Osteocyte (in vitro differentiated cells): ENCODE measurements around the gene ABI3BP. TPM values are rescaled to one million over a fixed set of nuclear protein-coding genes. Genes with fewer than 3 reads are reported as not detected.

Source experiments
- DNase-seq: peaks from one replicate; pipeline ENCODE4 v3.0.0; 2021; ENCODE audit warnings: mixed read lengths; ENCODE audit not compliant: unreplicated experiment; ENCODE audit errors: extremely low spot score
- H3K27ac Mint-ChIP-seq: one replicate; pipeline ENCODE4 v1.8.0; 2021; ENCODE audit warnings: mild to moderate bottlenecking, mixed read lengths; ENCODE audit not compliant: unreplicated experiment
- H3K27me3 Mint-ChIP-seq: one replicate; pipeline ENCODE4 v1.8.0; 2021; ENCODE audit warnings: mixed read lengths; ENCODE audit not compliant: unreplicated experiment
- H3K36me3 Mint-ChIP-seq: one replicate; pipeline ENCODE4 v1.8.0; 2021; ENCODE audit warnings: mixed read lengths; ENCODE audit not compliant: unreplicated experiment
- H3K4me1 Mint-ChIP-seq: one replicate; pipeline ENCODE4 v1.8.0; 2021; ENCODE audit warnings: mixed read lengths; ENCODE audit not compliant: unreplicated experiment
- H3K4me3 Mint-ChIP-seq: one replicate; pipeline ENCODE4 v1.8.0; 2021; ENCODE audit warnings: mild to moderate bottlenecking, moderate library complexity, mixed read lengths; ENCODE audit not compliant: unreplicated experiment
- H3K9me3 Mint-ChIP-seq: one replicate; pipeline ENCODE4 v1.8.0; 2021; ENCODE audit warnings: mixed read lengths; ENCODE audit not compliant: unreplicated experiment
- total RNA-seq: library from RNA; stranded (reverse); gene quantifications from 2 replicates; pipeline ENCODE4 v1.2.1, GENCODE V29; 2021
- TF ChIP-seq, protein P1 (sequence below): fragments of 200-600 bp; sonication (generic); IDR thresholded peaks from 2 replicates; pipeline ENCODE4 v1.5.0; 2021; ENCODE audit warnings: antibody characterized with exemption, mild to moderate bottlenecking, moderate library complexity

The ABI3BP gene
- total RNA-seq, 1 donor from 2014 or later: 157 TPM

DNA sequence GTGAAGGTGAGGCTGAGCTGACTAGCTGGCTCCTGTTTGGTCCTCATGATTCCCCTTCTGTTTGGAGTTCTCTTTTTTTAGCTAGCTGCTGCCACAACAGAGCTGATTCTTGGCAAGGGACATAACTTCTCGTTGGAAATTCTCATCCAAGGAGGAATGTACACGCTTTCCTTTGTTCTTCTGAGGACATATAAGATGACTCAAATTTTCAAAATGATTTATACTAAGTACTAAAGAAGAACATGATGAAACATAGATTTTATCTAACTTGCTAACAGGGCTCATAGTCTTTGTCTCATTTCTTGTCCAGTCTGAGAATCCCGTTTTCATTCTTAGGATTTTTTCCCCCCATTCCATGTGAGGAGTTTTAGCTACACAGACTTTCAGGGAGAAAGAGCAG lies 286.9 kb downstream of the ABI3BP start:
- DNase-seq: no peak
- H3K27me3 Mint-ChIP-seq: peaks cover 24% of the 10 kb centered on the region
- TF ChIP-seq, protein P1, sequence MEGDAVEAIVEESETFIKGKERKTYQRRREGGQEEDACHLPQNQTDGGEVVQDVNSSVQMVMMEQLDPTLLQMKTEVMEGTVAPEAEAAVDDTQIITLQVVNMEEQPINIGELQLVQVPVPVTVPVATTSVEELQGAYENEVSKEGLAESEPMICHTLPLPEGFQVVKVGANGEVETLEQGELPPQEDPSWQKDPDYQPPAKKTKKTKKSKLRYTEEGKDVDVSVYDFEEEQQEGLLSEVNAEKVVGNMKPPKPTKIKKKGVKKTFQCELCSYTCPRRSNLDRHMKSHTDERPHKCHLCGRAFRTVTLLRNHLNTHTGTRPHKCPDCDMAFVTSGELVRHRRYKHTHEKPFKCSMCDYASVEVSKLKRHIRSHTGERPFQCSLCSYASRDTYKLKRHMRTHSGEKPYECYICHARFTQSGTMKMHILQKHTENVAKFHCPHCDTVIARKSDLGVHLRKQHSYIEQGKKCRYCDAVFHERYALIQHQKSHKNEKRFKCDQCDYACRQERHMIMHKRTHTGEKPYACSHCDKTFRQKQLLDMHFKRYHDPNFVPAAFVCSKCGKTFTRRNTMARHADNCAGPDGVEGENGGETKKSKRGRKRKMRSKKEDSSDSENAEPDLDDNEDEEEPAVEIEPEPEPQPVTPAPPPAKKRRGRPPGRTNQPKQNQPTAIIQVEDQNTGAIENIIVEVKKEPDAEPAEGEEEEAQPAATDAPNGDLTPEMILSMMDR: no peak
- no peaks in the 10 kb centered on the region for H3K9me3 Mint-ChIP-seq
- no peak overlapping the region for H3K27ac Mint-ChIP-seq
- no peak overlapping the region for H3K4me3 Mint-ChIP-seq
- peaks cover 16% of the 10 kb centered on the region for H3K4me1 Mint-ChIP-seq
- peaks cover 5% of the 10 kb centered on the region for H3K36me3 Mint-ChIP-seq

DNA sequence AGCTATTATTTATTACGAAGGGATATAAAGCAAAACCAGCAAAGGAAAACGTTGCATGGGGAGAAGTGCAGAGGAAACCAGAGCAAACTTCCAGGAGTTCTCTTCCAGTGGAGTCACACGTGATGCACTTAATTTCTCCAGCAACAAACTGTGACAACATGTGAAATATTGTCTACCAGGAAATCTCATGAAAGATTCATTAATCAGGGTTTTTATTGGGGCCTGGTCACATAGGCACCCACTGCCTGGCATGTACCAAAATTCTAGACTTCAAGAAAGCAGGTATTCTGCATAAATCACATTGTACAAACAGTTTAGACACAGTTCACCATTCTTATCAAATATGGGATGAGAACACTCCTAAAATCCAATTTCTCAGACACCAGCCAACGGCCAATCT lies 289.4 kb downstream of the ABI3BP start:
- TF ChIP-seq, protein P1: no peak
- Mint-ChIP-seq H3K4me1 (peaks cover 4% of the 10 kb centered on the region), H3K9me3 (no peaks in the 10 kb centered on the region), H3K36me3 (peaks cover 2% of the 10 kb centered on the region), H3K27me3 (peaks cover 48% of the 10 kb centered on the region), H3K4me3 (no peak overlapping the region), H3K27ac (no peak overlapping the region)
- DNase-seq: no peak

DNA sequence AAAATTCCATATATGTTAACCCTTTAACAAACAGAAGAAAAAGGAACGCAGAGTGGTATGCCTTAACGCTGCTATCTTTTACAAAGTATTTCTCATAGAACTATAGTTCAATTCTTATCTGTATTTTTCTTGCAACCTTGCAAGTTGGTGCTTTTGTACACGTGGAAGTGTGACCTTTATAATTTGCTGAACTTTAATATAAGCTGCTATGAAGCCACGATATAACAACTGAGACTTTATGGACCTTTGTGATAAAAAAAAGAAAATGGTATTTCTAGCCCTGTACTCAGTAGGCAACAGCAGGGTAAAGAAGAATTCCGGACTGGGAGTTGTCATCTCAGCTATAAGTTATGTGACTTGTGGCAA lies 290.3 kb downstream of the ABI3BP start:
- Mint-ChIP-seq H3K27me3 (peaks cover 57% of the 10 kb centered on the region), H3K36me3 (no peaks in the 10 kb centered on the region), H3K27ac (no peak overlapping the region), H3K9me3 (no peaks in the 10 kb centered on the region), H3K4me1 (no peaks in the 10 kb centered on the region), H3K4me3 (no peak overlapping the region)
- no peak for DNase-seq
- TF ChIP-seq, protein P1: no peak

DNA sequence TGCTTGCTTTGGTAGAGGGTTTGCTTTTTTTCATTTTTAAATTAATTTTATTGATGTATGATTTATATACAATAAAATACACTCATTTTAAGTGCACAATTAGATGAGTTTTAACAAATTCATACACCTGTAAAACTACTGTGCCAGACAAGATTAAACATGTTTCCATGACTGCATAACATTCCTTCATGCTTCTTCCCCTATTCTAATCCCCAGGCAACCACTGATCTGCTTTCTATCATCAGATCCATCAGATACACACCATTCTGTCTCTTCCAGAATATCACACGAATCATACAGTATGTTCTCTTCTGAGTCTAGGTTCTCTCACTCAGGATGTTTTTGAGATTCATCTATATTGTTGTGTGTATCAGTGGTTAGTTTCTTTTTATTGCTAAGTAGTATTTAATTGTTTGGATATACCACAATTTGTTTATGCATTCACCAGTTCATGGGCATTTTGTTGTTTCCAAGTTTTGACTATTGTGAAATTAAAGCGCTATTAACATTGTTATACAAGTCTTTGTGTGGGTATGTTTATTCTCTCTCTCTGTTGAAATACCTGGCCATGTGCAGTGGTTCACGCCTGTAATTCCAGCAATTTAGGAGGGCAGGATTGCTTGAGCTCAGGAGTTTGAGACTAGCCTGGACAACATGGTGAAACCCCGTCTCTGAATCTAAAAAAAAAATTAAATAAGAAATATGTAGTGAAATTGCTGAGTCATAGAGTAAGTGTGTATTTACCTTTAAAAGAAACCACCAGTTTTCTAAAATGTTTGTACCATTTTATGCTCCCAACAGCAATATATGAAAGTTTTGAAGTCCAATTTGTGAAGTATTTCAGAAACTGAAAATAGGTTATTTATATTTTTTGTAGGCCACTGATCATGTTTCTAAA lies 290.9 kb downstream of the ABI3BP start:
- no peak for DNase-seq
- TF ChIP-seq, protein P1: no peak
- peaks cover 63% of the 10 kb centered on the region for H3K27me3 Mint-ChIP-seq

DNA sequence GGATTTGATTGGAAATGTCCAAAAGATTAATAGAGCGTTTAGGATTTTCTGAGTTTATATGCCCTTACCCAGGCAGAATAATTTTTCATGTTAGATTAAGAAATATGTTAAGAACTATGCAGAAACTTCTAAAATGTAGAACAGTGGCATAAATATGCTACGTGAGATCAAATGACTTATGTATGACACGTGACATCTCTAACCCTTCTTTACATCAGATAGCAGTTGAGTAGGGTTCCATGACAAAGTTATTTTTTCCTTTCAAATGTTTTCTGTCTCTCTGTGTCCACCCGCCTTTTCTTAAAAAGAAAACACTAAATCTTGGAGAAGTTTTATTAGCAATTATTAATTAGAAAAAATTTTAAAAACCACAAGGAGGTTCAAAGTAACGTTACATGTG lies 292.5 kb downstream of the ABI3BP start:
- peaks cover 3% of the 10 kb centered on the region for H3K4me1 Mint-ChIP-seq
- DNase-seq: no peak
- no peaks in the 10 kb centered on the region for H3K36me3 Mint-ChIP-seq
- TF ChIP-seq, protein P1: no peak
- H3K27me3 Mint-ChIP-seq: peaks cover 55% of the 10 kb centered on the region
- no peak overlapping the region for H3K4me3 Mint-ChIP-seq
- H3K9me3 Mint-ChIP-seq: no peaks in the 10 kb centered on the region
- no peak overlapping the region for H3K27ac Mint-ChIP-seq

More for the DNA sequence above, 290.9 kb downstream of the ABI3BP start:
- no peak overlapping the region for H3K27ac Mint-ChIP-seq
- no peaks in the 10 kb centered on the region for H3K36me3 Mint-ChIP-seq
- H3K9me3 Mint-ChIP-seq: no peaks in the 10 kb centered on the region
- H3K4me3 Mint-ChIP-seq: no peak overlapping the region
- H3K4me1 Mint-ChIP-seq: no peaks in the 10 kb centered on the region
